GM18499 (cell line): Measurements from ENCODE around the gene CNKSR1.

Source experiments
- ATAC-seq: cut with Tn5 transposase; IDR thresholded peaks from one replicate; pipeline ENCODE4 v1.9.1; 2021; ENCODE audit warnings: moderate number of reproducible peaks; ENCODE audit not compliant: insufficient read depth, unreplicated experiment

The CNKSR1 gene

GRCh38 chr1:26158908-26159742 lies 18.2 kb upstream of the CNKSR1 start, which contains the start of gene FAM110D:
FAM110D (plus strand) TSS chr1:26159079; CDS start chr1:26161292, 2,213 bp downstream.
- no peak for ATAC-seq

GRCh38 chr1:26159743-26160039 lies 17.6 kb upstream of the CNKSR1 start:
- ATAC-seq, result no peak

- no peak for ATAC-seq
Observed at GRCh38 chr1:26160527-26161414, 16.5 kb upstream of the CNKSR1 start.

GRCh38 chr1:26161415-26162219 lies 15.7 kb upstream of the CNKSR1 start:
- no peak for ATAC-seq

- ATAC-seq, result no peak
Observed at GRCh38 chr1:26162220-26162709, 15.0 kb upstream of the CNKSR1 start.

- ATAC-seq, result no peak
Observed at GRCh38 chr1:26163684-26164035, 13.6 kb upstream of the CNKSR1 start.

- no peak for ATAC-seq
Observed at GRCh38 chr1:26164036-26164860, 13.0 kb upstream of the CNKSR1 start.

GRCh38 chr1:26164861-26165842 lies 12.1 kb upstream of the CNKSR1 start:
- ATAC-seq, result no peak

- no peak for ATAC-seq
Observed at GRCh38 chr1:26166719-26167281, 10.5 kb upstream of the CNKSR1 start.

- no peak for ATAC-seq
Observed at GRCh38 chr1:26168410-26169197, 8.7 kb upstream of the CNKSR1 start, which contains the start of gene C1orf232. C1orf232 (minus strand) TSS chr1:26168963; CDS start chr1:26168499, 464 bp downstream.

- no peak for ATAC-seq
Observed at GRCh38 chr1:26169198-26169554, 8.1 kb upstream of the CNKSR1 start.

GRCh38 chr1:26169669-26170471 lies 7.4 kb upstream of the CNKSR1 start, which contains the start of gene ZNF593:
ZNF593 (plus strand) TSS chr1:26169908; CDS start chr1:26169984, 76 bp downstream.
- ATAC-seq, result no peak

- ATAC-seq, result no peak
Observed at GRCh38 chr1:26170472-26170821, 6.8 kb upstream of the CNKSR1 start.

GRCh38 chr1:26171084-26172072 lies 5.9 kb upstream of the CNKSR1 start, which contains the start of gene ZNF593OS:
ZNF593OS (minus strand) TSS chr1:26171832; CDS start chr1:26171661, 171 bp downstream.
- no peak for ATAC-seq

GRCh38 chr1:26175346-26175745 lies 1.9 kb upstream of the CNKSR1 start:
- no peak for ATAC-seq
